HG02981 (cell line): Measurements from ENCODE around the gene CBX4.
"Not testable (repeated sequence)": the region's sequence is repeated elsewhere in the genome, so short reads cannot be mapped to it uniquely, and the experiment has no call there.

Experiments
- ATAC-seq: cut with Tn5 transposase; IDR thresholded peaks from one replicate; pipeline ENCODE4 v1.9.1; 2021; ENCODE audit warnings: mild to moderate bottlenecking, moderate library complexity; ENCODE audit not compliant: unreplicated experiment

The CBX4 gene

DNA sequence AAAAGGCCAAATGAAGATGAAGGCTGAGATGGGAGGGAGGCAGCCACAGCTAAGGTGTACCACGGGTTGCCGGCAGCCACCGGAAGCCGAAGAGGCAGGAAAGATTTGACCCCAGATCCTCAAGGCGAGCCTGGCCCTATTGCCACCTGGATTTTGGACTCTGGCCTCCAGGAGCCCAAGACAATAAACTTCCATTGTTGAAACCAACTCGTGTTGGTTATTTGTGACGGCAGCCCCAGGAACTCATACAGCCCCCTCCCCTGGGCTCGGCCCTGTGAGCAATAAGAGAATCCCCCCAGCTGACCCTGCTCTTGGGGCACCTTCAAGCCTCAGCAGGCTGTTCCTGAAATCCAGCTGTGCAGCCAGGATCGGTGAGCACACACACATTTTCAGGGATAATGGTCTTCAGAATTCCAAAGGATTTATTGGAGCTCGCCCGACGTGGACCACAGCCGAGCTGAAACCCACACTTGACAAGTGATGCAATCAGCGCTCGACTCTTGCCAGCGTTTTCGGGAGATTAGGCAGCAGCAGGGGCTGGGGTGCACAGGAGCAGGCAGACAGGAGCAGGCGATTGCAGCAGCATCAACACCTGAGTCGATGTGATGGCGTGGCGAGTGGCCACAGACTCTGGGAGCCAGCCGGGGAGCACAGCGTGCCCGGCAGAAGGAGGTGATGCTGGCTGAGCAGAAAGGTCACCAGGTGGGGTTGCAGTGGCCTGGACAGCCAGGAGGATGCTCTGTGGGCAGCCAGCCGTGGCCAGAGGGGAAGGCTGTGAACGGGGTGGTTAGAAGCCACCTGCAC is 22.4 kb upstream of the CBX4 start:
- no peak for ATAC-seq

DNA sequence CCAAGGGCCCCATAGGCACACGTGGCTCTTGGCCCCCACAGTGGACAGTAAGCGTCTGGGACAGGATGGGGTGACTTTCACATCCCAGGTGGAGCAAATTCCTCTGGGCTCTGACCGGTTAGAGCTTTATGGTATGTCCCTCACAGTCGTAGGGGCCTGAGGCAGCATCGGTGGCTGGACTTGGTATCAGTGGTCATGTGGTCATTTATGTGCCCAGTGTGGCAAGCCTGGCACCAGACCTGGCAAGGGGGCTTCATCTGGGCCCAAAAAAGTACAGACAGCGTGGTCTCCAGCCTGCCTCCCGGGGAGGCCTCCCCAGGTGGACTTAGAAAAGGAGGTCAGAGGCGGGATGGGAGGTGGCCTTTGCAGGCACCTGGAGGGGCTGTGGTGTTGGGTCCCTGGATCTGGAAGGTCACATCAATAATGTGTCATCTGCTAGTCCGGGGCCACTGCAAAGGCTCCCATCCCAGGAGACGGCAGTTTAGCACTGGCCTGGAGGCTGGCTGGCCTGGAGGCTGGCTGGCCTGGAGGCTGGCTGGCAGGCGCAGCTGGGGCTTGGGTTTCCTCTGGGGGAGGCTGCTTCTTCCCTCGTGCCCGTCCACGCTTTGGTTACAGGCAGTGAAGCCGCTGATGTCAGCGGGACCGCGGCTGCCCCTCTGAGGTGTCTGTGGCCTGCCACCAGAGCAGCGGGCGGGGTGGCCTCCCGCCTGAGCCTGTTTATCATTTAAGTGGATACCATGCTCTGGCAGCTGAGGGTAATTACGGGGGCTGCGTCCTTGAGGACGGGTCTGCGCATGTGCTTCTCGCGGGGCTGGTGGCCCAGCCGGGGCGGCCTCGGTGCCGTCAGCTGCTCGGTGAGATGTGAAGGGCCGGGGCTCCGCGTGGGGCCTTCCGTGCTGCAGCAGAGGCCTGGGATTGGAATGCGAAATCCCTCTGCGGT is 20.7 kb upstream of the CBX4 start:
- ATAC-seq = no peak

DNA sequence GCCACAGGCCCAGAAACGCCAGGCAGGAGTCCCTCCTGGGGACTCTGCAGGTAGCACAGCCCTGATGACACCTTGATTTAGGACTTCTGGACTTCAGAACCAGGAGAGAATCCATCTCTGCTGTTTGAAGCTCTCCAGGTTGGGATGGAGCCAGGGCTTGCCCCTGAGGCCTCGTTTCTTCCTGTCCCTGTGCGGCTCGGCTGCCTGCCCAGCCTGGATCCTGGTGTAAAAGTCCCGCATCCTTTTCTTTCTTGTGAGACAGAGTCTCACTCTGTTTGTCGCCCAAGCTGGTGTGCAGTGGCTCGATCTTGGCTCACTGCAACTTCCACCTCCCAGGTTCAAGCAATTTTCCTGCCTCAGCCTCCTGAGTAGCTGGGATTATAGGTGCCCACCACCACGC is 17.9 kb upstream of the CBX4 start:
- no peak for ATAC-seq

DNA sequence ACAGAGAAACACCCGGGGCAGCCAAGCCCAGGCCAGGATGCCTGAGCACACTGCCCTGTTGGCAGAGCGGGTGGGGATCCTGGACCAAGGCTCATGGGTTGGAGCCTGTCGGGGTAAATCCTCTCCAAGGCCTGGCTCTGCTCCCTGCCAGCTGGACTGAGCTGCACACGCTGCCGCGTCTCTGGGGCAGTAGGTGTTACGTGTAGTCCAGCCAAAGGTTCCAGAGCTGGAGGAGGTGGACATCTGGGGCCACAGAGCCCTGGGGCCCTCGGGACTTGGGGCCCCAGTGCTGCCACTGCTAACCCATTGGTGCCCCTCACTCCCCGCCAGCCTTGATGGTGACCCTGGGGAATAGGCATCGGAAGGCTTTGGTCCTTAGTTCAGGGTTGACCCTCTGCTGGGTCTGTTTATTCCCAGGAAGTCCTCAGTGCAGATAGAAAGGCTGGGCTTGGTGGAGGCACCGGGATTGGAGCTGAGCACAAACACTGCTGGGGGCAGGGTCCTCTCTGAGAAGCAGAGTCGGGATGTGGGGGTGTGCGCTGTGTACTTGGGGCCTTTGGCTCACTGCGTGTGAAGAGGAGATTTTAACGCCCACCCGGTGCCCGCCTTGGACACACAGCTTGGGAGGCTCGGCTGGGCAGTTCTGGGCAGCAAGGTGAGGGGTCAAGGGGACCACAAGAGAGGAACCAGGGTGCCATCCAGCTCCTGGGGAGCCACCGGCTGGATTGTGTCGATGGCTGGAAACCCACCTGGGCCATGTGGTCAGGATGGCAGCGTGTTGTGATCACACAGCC is 16.3 kb upstream of the CBX4 start:
- ATAC-seq = no peak

DNA sequence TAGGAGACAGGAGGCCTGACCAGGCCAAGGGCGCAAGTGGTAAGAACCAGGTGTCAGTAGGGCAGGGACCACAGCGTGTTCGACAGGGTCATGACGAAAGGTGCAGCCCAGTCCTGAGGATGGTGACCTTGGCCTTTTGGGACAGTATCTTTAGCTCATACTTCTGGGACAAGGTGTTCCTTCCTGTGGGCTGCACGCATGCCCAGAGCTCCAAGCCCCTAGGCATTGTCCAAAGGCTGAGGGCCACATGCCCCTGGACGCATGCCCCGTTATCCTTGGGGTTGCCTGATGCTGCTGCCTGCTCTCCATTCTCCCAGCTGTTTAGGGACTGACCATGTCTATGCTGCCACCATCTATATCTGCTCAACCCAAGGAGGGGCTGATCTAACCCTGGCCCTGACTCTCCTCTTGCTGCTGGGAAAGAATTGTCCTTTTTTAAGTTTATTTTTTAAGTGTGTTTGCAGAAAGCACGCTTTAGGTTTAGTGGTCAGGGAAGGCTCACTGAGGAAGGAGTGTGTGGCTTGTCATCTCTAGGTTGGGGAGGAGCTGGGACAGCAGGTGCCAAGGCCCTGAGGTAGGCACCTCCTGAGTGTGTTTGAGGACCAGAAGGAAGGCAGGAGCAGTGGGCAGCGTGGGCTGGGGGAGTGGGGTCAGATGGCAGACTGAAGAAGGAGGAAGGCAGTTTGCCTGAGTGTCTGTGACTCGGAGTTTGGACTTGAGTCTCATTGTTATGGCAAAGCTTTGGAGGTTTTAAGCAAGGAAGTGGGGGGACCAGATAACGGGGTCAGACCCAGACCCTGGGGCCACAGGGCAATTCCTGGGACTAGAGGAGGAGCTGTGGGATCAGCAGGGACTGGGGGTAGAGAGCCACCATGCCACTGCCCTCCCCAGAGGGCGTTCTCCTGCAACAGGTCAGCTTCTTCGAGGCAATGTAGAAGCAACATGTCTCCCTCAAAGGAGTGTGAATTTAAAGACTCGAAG is 15.1 kb upstream of the CBX4 start:
- no peak for ATAC-seq

- not testable (repeated sequence) for ATAC-seq
Measured at GRCh38 chr17:79853168-79853567, 13.9 kb upstream of the CBX4 start.

DNA sequence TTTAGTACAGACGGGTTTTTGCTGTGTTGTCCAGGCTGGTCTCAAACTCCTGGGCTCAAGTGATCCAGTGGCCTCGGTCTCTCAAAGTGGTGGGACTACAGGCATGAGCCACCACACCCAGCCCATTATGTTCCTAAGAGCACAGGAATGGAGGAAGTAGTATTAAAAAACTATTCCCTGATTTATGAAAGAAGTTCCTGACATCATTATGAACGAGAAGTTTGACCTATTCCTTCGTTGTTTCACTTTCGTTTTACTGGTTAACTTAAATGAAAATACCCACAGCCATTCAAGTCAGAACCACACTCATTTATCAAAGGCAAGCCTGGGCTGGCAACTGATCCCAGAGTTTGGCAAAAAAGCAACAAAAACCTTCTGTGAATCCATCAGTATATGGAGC is 13.5 kb upstream of the CBX4 start:
- ATAC-seq = no peak

DNA sequence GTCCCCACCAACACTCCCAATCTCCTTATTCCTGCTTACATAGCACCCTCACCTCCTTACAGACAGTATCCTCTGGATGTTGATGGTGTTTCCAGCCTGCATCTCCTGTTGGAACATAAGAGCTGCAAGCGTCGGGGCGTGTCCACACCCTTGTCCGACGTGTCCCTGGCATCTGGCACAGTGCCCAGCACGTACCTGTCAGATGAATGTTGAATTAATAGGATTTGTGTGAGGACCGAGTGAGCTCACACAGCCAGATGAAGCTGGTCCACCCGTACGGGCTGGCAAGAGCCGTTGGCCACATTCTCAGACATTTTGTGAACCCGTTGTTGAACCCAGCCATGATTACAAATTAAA is 12.2 kb upstream of the CBX4 start:
- no peak for ATAC-seq

DNA sequence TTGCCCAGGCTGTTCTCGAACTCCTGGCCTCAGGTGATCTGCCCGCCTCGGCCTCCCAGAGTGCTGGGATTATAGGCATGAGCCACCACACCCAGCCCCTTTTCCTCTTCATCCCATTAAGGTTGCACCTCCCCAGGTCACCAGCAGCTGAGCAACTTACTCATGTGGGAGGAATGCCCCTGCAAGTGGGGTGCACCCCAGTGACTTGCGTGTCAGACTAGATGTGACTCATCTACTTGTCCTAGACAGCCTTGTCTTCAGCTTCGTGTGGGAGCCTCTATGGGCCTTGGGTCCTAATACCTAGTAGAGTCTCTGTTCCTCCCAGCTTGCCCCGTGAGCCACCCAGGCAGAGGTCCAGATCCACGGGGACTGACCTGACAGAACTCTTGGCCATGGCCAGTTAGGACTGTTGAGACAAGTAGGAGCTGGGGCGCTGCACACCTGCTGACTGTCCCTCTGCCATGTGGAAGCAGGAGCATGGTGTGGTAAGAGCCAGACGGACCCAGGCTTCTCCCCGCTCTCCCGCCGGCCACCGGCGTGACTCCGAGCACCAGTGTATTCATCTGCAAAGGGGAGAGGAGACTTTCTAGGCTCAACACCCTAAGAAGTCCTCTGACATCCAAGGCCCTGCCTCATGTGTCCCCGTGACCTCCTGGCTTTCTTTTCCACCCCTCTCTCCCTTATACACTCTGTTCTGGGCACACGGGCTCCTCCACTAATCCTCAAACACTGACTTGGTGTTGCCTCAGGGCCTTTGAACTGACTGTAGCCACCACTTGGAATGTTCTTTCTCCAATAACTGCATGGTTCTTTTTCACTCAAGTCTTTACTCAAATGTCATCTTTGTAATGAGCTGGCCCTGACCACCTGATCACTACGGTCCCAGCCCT is 11.6 kb upstream of the CBX4 start:
- no peak for ATAC-seq

GRCh38 chr17:79849953-79850352 is 10.7 kb upstream of the CBX4 start:
- no peak for ATAC-seq

DNA sequence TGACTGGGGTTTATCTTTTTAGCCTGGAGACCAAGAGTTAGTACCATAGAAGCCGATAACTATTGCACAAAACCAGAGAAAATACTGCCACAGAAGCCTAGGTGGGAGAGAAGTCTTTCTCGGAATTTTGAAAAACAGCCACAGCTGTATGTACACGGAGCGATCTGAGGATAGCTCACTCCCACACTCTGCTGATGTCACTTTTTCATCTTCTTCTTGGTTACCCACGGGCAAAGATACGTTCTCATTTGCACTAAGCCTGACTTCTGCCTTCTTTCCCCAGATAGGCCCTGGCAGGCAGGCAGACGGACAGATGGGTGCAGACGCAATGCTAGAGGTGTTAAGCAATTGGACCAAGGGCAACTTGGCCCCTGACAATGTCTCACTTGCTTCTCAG is 9.1 kb upstream of the CBX4 start:
- no peak for ATAC-seq

- no peak for ATAC-seq
Measured at GRCh38 chr17:79847698-79848369, 8.6 kb upstream of the CBX4 start.

- ATAC-seq = no peak
Measured at GRCh38 chr17:79845601-79845949, 6.3 kb upstream of the CBX4 start.

DNA sequence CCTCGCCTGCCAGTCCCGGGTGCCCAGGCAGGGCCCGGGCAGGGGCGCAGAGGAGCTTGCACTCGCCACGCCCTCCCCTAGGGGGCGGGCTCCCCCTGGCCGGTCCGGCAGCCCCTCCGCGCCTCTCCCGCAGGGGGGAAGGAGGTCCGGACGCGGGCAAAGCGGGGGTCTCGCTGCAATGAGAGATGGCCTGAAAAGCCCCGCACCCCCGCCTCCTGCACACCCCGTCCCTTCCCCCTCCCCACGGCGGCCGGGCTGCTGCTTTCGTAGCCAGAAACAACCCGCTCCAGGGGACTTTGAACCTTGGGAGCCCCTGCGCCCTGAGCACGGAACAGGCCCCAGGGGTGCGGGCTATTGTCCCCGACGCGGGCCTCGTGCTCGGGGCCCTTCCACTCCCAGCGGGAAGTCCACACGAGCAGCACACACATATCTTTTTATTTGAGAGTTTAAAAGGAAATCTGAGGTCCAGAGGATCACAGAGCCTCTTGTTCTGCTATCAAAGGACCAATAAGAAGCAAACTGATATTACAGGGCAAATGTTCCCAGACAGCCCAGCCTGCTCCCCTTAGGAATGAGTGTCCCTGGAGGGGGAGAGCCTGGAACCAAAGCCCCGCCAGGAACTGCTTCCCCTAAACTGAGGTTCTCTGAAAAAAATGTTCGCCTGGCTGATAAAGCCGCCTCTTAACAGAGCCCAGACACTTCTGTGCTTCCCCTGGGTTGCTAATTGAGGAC is 5.8 kb upstream of the CBX4 start:
- ATAC-seq = no peak

DNA sequence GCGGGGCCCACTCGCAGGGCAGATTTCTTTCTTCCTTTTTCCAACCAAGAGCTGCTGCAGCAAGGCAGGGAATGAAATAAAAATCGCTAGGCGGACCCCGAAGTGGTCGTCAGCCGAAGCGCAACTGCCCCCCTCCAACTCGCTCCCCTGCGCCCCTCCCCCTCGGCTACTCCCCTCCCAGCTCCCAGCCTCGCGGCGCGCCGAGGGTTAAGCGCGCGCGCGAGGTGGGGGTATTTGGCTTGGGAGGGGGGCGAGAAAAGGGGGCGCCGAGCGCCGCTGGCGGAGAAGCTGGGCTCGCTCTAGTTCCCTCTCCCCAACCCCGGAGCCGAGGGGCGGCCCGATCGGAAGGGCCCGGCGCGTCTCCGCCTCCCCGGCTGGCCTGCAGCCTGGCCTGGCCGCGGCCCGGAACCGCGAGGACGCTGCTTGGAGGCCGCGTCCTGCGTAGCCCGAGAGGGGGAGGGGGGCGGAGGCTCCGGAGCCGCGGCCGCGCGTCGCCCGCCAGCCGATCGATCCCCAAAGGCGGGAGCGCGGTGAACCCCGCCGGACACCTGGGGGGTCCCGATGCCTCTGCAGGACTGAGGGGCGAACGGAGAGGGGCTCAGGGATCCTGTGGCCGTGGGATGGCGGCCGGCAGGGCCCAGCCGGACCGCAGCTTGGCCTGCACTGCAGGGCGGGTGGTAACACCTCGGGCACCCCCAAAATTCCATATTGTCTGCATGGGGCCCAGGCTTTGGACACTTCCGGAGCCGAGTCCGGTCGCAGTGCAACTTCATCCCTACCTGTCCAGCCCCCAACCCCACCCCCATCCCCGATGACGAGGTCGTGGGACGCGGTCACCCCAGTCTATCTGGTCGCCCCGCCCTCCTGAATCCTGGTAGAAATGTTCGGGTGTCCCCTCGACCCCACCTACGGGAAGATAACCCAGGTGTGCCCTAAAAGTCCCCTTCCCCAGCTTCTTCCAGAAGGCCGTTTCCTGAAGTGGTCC is 4.9 kb upstream of the CBX4 start:
- ATAC-seq = no peak

DNA sequence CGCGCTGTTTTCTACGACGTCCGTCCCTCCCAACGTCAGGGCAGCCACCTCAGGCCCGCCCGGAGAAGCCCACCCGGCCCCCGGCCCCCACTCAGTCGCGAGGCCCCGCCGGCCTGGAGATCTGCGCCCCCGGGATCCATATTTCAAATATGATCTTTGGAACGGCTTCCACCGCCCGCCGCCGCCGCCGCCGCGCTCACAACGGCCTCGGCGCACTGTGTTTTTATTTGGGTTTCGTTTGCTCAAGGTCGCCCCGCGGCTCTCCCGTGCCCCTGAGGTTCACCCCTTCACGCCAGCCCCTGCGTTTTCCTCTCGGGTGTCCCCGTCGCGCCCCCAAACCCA is 4.2 kb upstream of the CBX4 start:
- ATAC-seq = no peak
